ENCODE data around the gene MARCHF9. TPM values are rescaled to one million over a fixed set of nuclear protein-coding genes. Genes with fewer than 3 reads are reported as not detected.

MARCHF9 gene
- total RNA-seq, 1 experiment from 2014 or later: 21.8 TPM

GRCh38 chr12:57727758-57728395, 27.0 kb upstream of the MARCHF9 start:
- no peaks in the 10 kb centered on the region for H3K9me2 ChIP-seq (ENCODE audit: insufficient read depth)
- no peaks in the 10 kb centered on the region for H3K79me2 ChIP-seq (ENCODE audit: insufficient read depth, low read length)
- no peak overlapping the region for H3K9ac ChIP-seq (ENCODE audit: low read length)
- H3K9me3 ChIP-seq (ENCODE audit: control insufficient read depth in 1 of 2, insufficient read depth in 1 of 2, low read depth in 1 of 2, low read length in 2 of 2): no peaks in the 10 kb centered on the region
- H3K27ac ChIP-seq (ENCODE audit: low read depth, low read length): no peak overlapping the region; the same call in 1 of the 2 replicates
- POLR2A ChIA-PET: no interaction called here
- no peaks in the 10 kb centered on the region for H4K20me1 ChIP-seq (ENCODE audit: insufficient read depth)
- peaks cover 7 to 18% of the 10 kb centered on the region in 2 experiments; a peak in 3 of 4 replicates for H3K4me1 ChIP-seq (ENCODE audit: control insufficient read depth in 1 of 2, insufficient read depth in 2 of 2, low read length in 2 of 2)
- H3K4me3 ChIP-seq (replicated peaks in 1 of 2; ENCODE audit: low read depth in 1 of 2, low read length in 2 of 2): no peak overlapping the region
- H3K27me3 ChIP-seq (ENCODE audit: insufficient read depth, low read length): no peaks in the 10 kb centered on the region
- RAD21 ChIA-PET (ENCODE audit: low non-redundant PET in 1 of 2, low total read pairs in 2 of 2, uncharacterized antibody in 2 of 2, unreplicated experiment in 2 of 2): no interaction called here
- H3K4me2 ChIP-seq (ENCODE audit: low read length): no peak overlapping the region
- no peak overlapping the region for H2AFZ ChIP-seq (ENCODE audit: low read depth, low read length, poor library complexity, severe bottlenecking)
- DNase-seq (ENCODE audit: low read depth, low spot score) (no peak), ATAC-seq (no peak)
- CTCF ChIA-PET: no interaction called here
- H3K36me3 ChIP-seq (ENCODE audit: control insufficient read depth in 1 of 2, insufficient read depth in 2 of 2, low read length in 2 of 2): peaks cover 4 to 13% of the 10 kb centered on the region in 2 experiments; a peak in 3 of 4 replicates
- intact Hi-C loops (cut with micrococcal nuclease): loop anchor here (2.0 kb wide), 1 partner anchor 15 kb away; no protein-coding TSS in a partner anchor
- TF ChIP-seq FOSL1 (IDR thresholded peaks at IDR 0.05; ENCODE audit: low read depth) (no peak), SP1 (IDR thresholded peaks at IDR 0.05; ENCODE audit: low read depth) (no peak), REST (IDR thresholded peaks at IDR 0.05; ENCODE audit: low read depth) (peak; percentile 35; the same call in 1 of the 2 replicates), JUND (IDR thresholded peaks at IDR 0.05) (no peak), CTCF (IDR thresholded peaks at IDR 0.05 in 2 of 3, conservative IDR thresholded peaks at IDR 0.05 in 1 of 3; ENCODE audit: borderline replicate concordance in 1 of 3, insufficient read depth in 1 of 3, low read depth in 2 of 3, low read length in 2 of 3) (no peak), POLR2A (IDR thresholded peaks at IDR 0.05; ENCODE audit: borderline replicate concordance, extremely low read depth, insufficient read depth, insufficient read length) (no peak)
- no TSS peak for BruUV-seq (replicated peaks)

All from HCT116 (cell line).